Measurements from ENCODE around the gene RAC3. TPM values are rescaled to one million over a fixed set of nuclear protein-coding genes. Genes with fewer than 3 reads are reported as not detected.

The RAC3 gene
- total RNA-seq, 1 donor from 2014 or later, result 15.5 TPM

DNA sequence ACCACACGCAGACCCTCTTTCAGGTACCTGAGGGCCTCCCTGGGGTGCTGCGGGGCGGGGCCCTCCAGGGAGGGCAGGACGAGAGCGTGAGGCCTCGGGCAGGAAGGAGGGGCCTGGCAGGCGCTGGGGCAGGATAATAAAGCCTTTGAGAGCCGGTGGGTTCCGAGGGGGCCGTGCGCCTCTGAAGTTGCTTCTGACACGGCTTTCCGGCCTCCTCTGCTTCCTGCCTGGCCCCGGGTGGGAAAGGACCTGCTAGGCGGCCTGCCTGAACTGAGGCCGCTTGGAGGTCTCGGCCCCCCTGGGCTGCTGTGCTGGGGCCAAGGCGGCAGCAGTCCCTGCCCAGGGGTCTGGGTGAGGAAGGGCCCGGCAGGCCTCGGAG, 19.2 kb upstream of the RAC3 start:
- no peak for DNase-seq (ENCODE audit: low spot score)

DNA sequence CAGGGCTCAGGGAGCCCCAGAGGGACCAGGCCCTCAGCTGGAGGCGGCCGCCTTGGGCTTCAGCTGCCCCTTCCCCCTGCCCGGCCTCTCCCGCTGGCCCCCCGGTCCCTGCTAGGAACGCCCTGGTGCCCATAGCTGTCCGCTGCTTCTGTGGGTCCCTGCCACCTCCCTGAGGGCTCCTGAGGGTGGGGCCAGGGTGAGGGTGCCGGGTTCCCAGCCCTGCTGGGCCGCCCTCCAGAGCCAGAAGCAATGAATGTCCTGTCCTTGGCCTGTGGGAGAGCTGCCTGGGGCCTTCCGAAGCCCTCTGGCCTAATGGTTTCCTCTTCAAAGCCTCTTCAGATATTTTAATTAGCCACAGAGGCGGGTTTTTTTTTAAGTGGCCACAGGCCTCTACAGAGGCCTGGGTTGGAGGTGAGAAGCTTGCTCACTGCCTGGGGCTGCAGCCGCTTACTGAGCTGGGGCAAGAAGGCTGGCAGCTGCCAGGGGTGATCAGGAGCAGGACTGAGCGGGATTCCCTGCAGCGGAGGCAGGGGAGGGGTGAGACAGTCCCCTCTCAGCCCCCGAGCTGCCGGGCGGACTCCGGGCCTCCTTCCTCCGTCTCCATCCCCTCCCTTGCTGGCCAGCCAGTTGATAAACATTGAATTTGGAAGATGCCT, 18.7 kb upstream of the RAC3 start:
- no peak for DNase-seq (ENCODE audit: low spot score)

GRCh38 chr17:82013341-82013740, 18.1 kb upstream of the RAC3 start:
- no peak for DNase-seq (ENCODE audit: low spot score)

DNA sequence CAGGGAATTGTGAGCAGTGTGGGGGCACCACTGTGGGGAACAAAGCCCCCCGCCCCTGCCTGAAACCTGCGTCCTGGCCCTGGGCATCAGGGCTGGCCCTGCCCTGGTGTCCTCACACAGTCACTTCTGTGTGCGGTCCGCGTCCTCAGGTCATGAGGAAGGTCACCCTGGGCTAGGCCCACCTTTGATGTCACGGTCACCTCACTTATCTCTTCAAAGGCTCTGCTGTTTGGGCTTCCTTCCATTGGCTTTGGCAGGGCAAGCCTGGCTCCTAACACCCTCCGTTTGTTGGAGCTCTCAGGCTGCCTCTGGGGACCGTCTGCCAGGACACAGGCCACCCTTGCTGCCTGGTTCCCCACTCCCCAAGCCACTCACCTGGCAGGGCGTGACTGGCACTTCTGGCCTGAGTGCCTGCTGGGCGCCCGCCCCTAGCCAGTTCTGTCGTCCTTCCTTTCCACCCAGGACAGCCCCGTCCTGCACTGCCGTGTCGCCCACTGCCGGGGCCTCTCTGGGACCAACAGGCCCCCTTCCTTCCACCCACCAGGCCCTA, 17.6 kb upstream of the RAC3 start:
- DNase-seq (ENCODE audit: low spot score), result no peak

GRCh38 chr17:82014432-82014831, 17.0 kb upstream of the RAC3 start:
- DNase-seq (ENCODE audit: low spot score), result no peak

DNA sequence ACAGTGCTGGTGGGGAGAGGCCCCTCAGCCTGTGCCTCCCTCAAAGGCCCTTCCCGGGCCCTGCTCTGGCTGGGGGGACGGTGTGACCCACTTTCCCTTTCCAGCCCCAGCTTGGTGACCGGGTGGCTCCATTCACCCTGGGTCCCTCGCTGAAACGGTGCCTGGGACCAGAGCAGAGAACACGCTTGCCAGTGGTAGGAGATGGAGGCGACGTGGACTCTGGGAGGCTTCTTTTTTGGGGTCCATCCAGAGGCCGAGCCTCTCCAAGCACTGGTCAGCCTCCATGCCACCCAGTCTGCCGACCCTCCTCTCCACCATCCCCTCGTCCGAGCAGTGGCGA, 16.5 kb upstream of the RAC3 start:
- DNase-seq (ENCODE audit: low spot score), result no peak

DNA sequence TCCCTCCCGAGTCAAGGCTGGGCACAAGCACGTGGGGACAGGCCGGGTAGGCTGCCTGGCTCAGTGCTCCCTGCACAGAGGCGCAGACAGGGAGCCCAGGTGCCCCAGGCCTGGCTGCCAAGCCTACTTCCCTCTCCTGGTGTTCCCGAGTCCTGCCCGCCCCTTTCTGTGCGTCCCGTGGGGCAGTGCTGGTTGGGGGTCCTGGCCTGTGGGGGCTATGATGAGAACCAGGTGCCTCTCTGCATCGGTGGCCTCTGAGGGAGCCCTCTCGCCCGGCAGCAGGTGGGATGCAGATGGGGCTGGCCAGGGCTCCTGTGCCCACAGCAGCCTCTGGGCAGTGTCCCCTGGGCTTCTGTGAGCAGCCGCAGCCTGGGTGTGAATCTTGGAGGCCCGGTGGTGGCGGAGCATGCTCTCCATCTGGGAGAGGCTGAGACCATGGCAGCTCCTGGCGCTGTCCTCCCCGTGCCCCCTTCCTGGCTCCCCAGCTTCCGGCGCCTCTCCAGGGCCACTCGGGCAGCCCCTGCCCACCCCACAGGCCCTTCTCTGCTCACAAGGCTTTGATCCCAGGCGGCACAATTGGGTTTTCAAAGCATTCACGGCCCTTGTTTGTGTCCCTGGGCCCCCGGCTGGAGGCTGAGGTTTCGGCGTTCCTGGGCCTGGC, 16.0 kb upstream of the RAC3 start:
- DNase-seq (ENCODE audit: low spot score), result no peak

- DNase-seq (ENCODE audit: low spot score), result no peak
Measured at GRCh38 chr17:82016061-82016874, 15.2 kb upstream of the RAC3 start.

GRCh38 chr17:82016875-82017459, 14.5 kb upstream of the RAC3 start:
- DNase-seq (ENCODE audit: low spot score), result no peak

- no peak for DNase-seq (ENCODE audit: low spot score)
Measured at GRCh38 chr17:82017612-82018151, 13.8 kb upstream of the RAC3 start.

DNA sequence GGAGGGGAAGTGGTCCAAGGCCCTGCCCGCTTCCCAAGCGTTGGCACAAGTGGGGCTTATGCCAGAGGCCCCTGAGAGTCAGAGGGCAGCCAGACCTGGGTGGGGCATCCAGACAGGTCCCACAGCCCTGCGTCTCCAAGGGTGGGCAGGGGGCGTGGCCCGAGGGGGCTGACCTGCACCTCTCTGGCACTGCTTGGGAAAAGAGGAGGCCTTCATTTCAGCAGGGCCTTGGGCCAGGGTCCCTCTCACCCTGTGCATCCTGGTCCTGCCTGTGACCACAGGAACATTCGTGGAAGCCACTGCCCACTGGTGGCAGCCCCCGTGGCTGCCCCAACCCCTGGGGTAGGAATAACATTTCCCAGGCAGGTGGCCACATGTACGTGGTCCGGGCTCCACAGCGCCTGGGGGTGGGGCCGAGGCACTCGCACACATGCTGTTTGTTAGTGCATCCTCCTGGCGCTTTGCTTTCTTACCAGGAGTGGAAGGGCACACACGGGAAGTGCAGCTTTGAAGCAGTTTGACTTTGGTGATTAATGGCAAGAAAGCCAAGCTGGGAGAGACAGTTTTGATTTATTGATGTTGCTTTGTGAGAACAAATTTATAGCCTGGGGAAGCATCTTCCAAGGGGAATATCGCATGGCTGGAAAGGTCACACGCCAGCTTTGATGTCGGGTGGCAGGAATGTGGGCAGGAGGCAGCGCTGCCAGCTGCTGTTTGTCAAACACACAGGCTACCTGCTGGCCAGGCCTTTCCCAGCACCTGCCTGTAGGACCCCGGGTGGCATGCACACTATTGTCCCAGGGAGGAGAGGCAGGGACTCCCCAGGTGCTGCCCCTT, 13.1 kb upstream of the RAC3 start:
- no peak for DNase-seq (ENCODE audit: low spot score)

DNA sequence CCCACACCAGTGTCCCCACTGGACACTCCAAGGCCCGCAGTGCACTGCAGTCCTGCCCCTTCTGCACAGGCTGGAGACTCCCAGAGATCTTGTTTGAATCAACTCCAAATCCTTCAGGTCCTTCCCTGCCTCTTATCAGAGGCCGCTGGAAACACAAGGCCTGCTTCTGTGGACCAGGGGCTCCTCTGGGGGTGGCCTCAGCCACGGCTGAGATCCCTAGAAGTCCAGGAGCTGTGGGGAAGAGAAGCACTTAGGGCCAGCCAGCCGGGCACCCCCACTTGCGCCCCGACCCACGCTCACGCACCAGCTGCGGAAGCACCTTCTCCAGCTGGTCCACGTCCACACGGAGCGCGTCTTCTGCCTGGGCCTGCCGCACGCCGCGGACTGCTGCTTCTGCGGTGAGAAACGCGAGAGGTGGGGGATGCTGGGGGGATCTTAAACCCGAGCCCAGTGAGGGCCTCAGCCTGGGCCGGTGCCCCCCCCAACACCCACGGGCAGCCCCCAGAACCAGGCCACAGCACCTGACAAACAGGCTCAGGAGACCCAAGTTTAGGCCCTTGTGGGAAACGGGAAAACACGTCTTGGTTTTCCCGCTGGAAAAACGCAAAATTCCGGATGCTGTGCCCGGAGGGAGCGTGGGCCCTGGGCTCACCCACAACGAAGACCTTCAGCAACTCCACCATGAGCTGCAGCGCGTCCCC, 12.3 kb upstream of the RAC3 start:
- DNase-seq (ENCODE audit: low spot score), result no peak

GRCh38 chr17:82019690-82020571, 11.5 kb upstream of the RAC3 start:
- DNase-seq (ENCODE audit: low spot score), result no peak

- no peak for DNase-seq (ENCODE audit: low spot score)
Measured at GRCh38 chr17:82020572-82021106, 10.8 kb upstream of the RAC3 start.

DNA sequence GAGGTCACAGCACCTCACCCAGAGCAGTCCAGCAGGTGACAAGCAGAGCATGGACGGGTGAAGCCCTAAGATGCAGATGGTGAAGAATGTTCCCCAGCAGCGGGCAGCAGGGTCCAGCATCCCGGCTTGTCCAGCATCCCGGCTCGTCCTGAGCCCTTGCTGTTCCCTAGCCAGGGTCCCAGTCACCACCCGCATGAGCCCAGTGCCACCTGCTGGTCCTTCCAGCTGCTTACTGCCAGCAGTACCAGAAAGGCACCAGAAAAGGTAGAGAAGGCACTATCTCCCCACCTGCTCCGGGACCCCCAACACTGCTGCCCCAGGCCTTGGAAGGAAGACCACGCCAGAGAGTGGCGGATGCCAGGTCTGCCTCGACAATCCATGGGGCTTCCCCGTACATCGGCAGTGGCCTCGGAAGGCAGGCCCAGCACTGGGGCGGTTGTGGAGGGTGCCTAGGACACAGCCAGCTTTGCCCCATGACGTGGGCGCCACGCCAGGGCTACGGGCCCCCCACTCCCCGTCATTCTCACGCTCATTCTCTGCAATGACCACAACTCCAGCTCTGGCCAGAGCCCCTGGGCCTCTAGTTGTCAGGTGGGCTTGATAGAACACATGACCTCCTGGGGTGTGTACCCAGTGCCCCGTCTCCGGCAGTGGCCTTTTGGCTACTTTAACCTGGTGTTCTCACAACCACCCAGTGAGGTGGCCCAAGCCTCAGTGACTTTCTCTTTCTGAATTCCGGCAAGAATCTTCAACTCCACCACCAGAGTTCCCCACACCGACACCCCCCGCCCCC, 10.2 kb upstream of the RAC3 start:
- no peak for DNase-seq (ENCODE audit: low spot score)

GRCh38 chr17:82021900-82022309, 9.6 kb upstream of the RAC3 start:
- no peak for DNase-seq (ENCODE audit: low spot score)

GRCh38 chr17:82022310-82022980, 9.0 kb upstream of the RAC3 start, which contains the start of gene CENPX:
Gene CENPX, minus strand, starts transcription at chr17:82022878. Its CDS starts 17 bp downstream, at chr17:82022861.
- DNase-seq (ENCODE audit: low spot score), result no peak

Data from mesenteric fat pad (tissue), 1 donor.